GM23338 (cell line): ENCODE results near the gene MAPK4. TPM values are rescaled to one million over a fixed set of nuclear protein-coding genes. Genes with fewer than 3 reads are reported as not detected.

Source experiments
- ATAC-seq: fragments of 200-7000 bp; cut with Tn5 transposase; 3 replicates; pipeline ENCODE4 v1.9.1; 2020
- DNase-seq: peaks from one replicate; pipeline ENCODE4 v3.0.0-alpha.2; 2015; ENCODE audit warnings: low spot score
- H2AFZ ChIP-seq: fragments of 200-600 bp; sonication (generic); 2 replicates; pipeline ENCODE4 v1.8.0; 2016; ENCODE audit warnings: antibody characterized with exemption, mild to moderate bottlenecking, moderate library complexity
- H3F3A ChIP-seq: fragments of 200-600 bp; sonication (generic); replicated peaks from 2 replicates; pipeline ENCODE4 v1.8.0; 2017; ENCODE audit warnings: antibody characterized with exemption, mixed run types, low read depth
- H3K27ac ChIP-seq: fragments of 200-600 bp; sonication (generic); 2 replicates; pipeline ENCODE4 v1.6.1; 2016; ENCODE audit warnings: low read depth
- H3K27me3 ChIP-seq: fragments of 200-600 bp; sonication (generic); 2 replicates; pipeline ENCODE4 v1.8.0; 2016; ENCODE audit warnings: mild to moderate bottlenecking, mixed run types, moderate library complexity; ENCODE audit not compliant: insufficient read depth
- H3K36me3 ChIP-seq: fragments of 200-600 bp; sonication (generic); 2 replicates; pipeline ENCODE4 v1.8.0; 2016; ENCODE audit warnings: mild to moderate bottlenecking; ENCODE audit not compliant: insufficient read depth
- H3K4me1 ChIP-seq: fragments of 200-600 bp; sonication (generic); 2 replicates; pipeline ENCODE4 v1.8.0; 2016; ENCODE audit warnings: mild to moderate bottlenecking, moderate library complexity; ENCODE audit not compliant: insufficient read depth
- H3K4me2 ChIP-seq: fragments of 200-600 bp; sonication (generic); 2 replicates; pipeline ENCODE4 v1.7.1; 2017; ENCODE audit warnings: mixed run types
- H3K4me3 ChIP-seq: fragments of 200-600 bp; sonication (generic); 2 replicates; pipeline ENCODE4 v1.6.1; 2016; ENCODE audit warnings: mixed run types
- H3K79me2 ChIP-seq: fragments of 200-600 bp; sonication (generic); replicated peaks from 2 replicates; pipeline ENCODE4 v1.8.0; 2017; ENCODE audit warnings: mild to moderate bottlenecking; ENCODE audit not compliant: insufficient read depth
- H3K9me2 ChIP-seq: fragments of 200-600 bp; sonication (generic); 2 replicates; pipeline ENCODE4 v1.8.0; 2017; ENCODE audit not compliant: insufficient read depth
- H4K20me1 ChIP-seq: fragments of 200-600 bp; sonication (generic); replicated peaks from 2 replicates; pipeline ENCODE4 v1.8.0; 2017; ENCODE audit warnings: mild to moderate bottlenecking; ENCODE audit not compliant: insufficient read depth
- H3K27ac Mint-ChIP-seq: 2 replicates; pipeline ENCODE4 v1.8.0; 2020; ENCODE audit warnings: inconsistent platforms, mild to moderate bottlenecking, moderate library complexity, mixed read lengths
- H3K27me3 Mint-ChIP-seq: 3 replicates; pipeline ENCODE4 v1.8.0; 2022; ENCODE audit warnings: low read depth, mild to moderate bottlenecking, moderate library complexity, mixed read lengths, inconsistent platforms; ENCODE audit not compliant: insufficient read depth, poor library complexity
- H3K36me3 Mint-ChIP-seq: 3 replicates; pipeline ENCODE4 v1.8.0; 2021; ENCODE audit warnings: low read depth, mild to moderate bottlenecking, inconsistent platforms, moderate library complexity, mixed read lengths
- H3K4me1 Mint-ChIP-seq: 3 replicates; pipeline ENCODE4 v1.8.0; 2020; ENCODE audit warnings: mild to moderate bottlenecking, inconsistent platforms, mixed read lengths
- H3K4me3 Mint-ChIP-seq: 3 replicates; pipeline ENCODE4 v1.8.0; 2021; ENCODE audit warnings: moderate library complexity, mild to moderate bottlenecking, inconsistent platforms, mixed read lengths
- H3K9me3 Mint-ChIP-seq: 3 replicates; pipeline ENCODE4 v1.8.0; 2020; ENCODE audit warnings: moderate library complexity, mild to moderate bottlenecking, inconsistent platforms, mixed read lengths
- CTCF ChIP-seq, 2 experiments: fragments of 200-600 bp in 1 of 2; sonication (generic) in 1 of 2; conservative IDR thresholded peaks; 2 replicates each; pipeline versions ENCODE4 v1.5.1 to v1.6.1; 2016 to 2017; ENCODE audit warnings: antibody characterized with exemption in 2 of 2, low read depth in 2 of 2, mild to moderate bottlenecking in 2 of 2, moderate library complexity in 1 of 2
- ETS1 ChIP-seq: IDR thresholded peaks from 2 replicates; pipeline ENCODE4 v1.6.1; 2016; ENCODE audit warnings: antibody characterized with exemption
- EZH2 ChIP-seq: fragments of 200-600 bp; sonication (generic); IDR thresholded peaks from one replicate; pipeline ENCODE4 v1.8.0; 2017; ENCODE audit warnings: antibody characterized with exemption, mild to moderate bottlenecking, low read depth; ENCODE audit not compliant: unreplicated experiment
- EZH2phosphoT487 ChIP-seq: fragments of 200-600 bp; sonication (generic); IDR thresholded peaks from one replicate; pipeline ENCODE4 v1.8.1; 2018; ENCODE audit warnings: antibody characterized with exemption; ENCODE audit not compliant: unreplicated experiment
- JUNB ChIP-seq: IDR thresholded peaks from one replicate; pipeline ENCODE4 v1.6.1; 2016; ENCODE audit warnings: antibody characterized with exemption; ENCODE audit not compliant: unreplicated experiment
- NANOG ChIP-seq: IDR thresholded peaks from 2 replicates; pipeline ENCODE4 v1.6.1; 2016; ENCODE audit warnings: antibody characterized with exemption, borderline replicate concordance
- POLR2AphosphoS5 ChIP-seq: IDR thresholded peaks from 2 replicates; pipeline ENCODE4 v1.6.1; 2016; ENCODE audit warnings: antibody characterized with exemption, low read depth
- STAT1 ChIP-seq: IDR thresholded peaks from one replicate; pipeline ENCODE4 v1.6.1; 2016; ENCODE audit warnings: antibody characterized with exemption; ENCODE audit not compliant: unreplicated experiment
- ZNF331 ChIP-seq: fragments of 250-450 bp; sonication (Bioruptor Pico); IDR thresholded peaks from 2 replicates; pipeline ENCODE4 v1.5.0; 2020; ENCODE audit warnings: low read depth, mild to moderate bottlenecking, moderate library complexity
- polyA plus RNA-seq: library from polyadenylated mRNA; unstranded; fragments of >200 nt; fragmentation: Nextera tagmentation; extraction: Ambion mirVana; gene quantifications from 2 replicates; pipeline ENCODE4 v1.2.1, GENCODE V29; 2016
- total RNA-seq: library from RNA; depleted of rRNA; stranded (reverse); fragments of >200 nt; shearing (Covaris generic); gene quantifications from 2 replicates; pipeline ENCODE4 v1.2.3, GENCODE V29; 2014
- TF ChIP-seq, protein P1 (sequence below): fragments of 250-450 bp; sonication (Bioruptor Pico); IDR thresholded peaks from 2 replicates; pipeline ENCODE4 v1.5.0; 2020; ENCODE audit warnings: mild to moderate bottlenecking, moderate library complexity

The MAPK4 gene
- total and polyA plus RNA-seq, 2 experiments from 2014 or later, result 1.3 to 4.4 TPM

- H3K27me3 ChIP-seq, result no peaks in the 10 kb centered on the region
- no peaks in the 10 kb centered on the region for H3K79me2 ChIP-seq
- H2AFZ ChIP-seq, result no peak overlapping the region
- no peak overlapping the region for H3K4me2 ChIP-seq
- no peak for ATAC-seq
- no peaks in the 10 kb centered on the region for H3K36me3 ChIP-seq
- H3K36me3 Mint-ChIP-seq, result no peaks in the 10 kb centered on the region
- no peak overlapping the region for H3K27ac Mint-ChIP-seq
- no peaks in the 10 kb centered on the region for H3F3A ChIP-seq
- H3K27me3 Mint-ChIP-seq, result peaks cover 1% of the 10 kb centered on the region
- H3K9me3 Mint-ChIP-seq, result no peaks in the 10 kb centered on the region
- H3K4me3 ChIP-seq, result no peak overlapping the region
- no peak overlapping the region for H3K4me3 Mint-ChIP-seq
- no peak for TF ChIP-seq NANOG
- TF ChIP-seq EZH2phosphoT487, result no peak
- H3K27ac ChIP-seq, result no peak overlapping the region
- no peaks in the 10 kb centered on the region for H3K4me1 Mint-ChIP-seq
- H4K20me1 ChIP-seq, result no peaks in the 10 kb centered on the region
- no peaks in the 10 kb centered on the region; the same call in 1 of the 2 replicates for H3K4me1 ChIP-seq
- H3K9me2 ChIP-seq, result no peaks in the 10 kb centered on the region
- no peak for DNase-seq
These were observed 129.7 kb downstream of the MAPK4 start for GRCh38 chr18:50689578-50689977.

GRCh38 chr18:50694147-50694546 is 134.3 kb downstream of the MAPK4 start:
- Histone ChIP-seq H3K27me3 (no peaks in the 10 kb centered on the region), H3F3A (no peaks in the 10 kb centered on the region), H3K4me3 (no peak overlapping the region), H4K20me1 (no peaks in the 10 kb centered on the region), H3K27ac (no peak overlapping the region), H3K4me2 (no peak overlapping the region), H3K36me3 (no peaks in the 10 kb centered on the region), H3K4me1 (peaks cover 10% of the 10 kb centered on the region), H3K9me2 (no peaks in the 10 kb centered on the region), H3K79me2 (no peaks in the 10 kb centered on the region), H2AFZ (no peak overlapping the region)
- no peaks in the 10 kb centered on the region for H3K36me3 Mint-ChIP-seq
- H3K4me1 Mint-ChIP-seq, result peaks cover 16% of the 10 kb centered on the region
- peaks cover 4% of the 10 kb centered on the region for H3K27me3 Mint-ChIP-seq
- ATAC-seq, result no peak
- no peak for DNase-seq
- H3K9me3 Mint-ChIP-seq, result no peaks in the 10 kb centered on the region
- H3K27ac Mint-ChIP-seq, result no peak overlapping the region
- no peak overlapping the region for H3K4me3 Mint-ChIP-seq
- TF ChIP-seq EZH2phosphoT487, result no peak
- no peak for TF ChIP-seq CTCF (conservative IDR thresholded peaks at IDR 0.05; ENCODE audit: low read depth in 2 of 2)
- TF ChIP-seq ETS1, result no peak
- no peak for TF ChIP-seq POLR2AphosphoS5
- TF ChIP-seq, protein P1, sequence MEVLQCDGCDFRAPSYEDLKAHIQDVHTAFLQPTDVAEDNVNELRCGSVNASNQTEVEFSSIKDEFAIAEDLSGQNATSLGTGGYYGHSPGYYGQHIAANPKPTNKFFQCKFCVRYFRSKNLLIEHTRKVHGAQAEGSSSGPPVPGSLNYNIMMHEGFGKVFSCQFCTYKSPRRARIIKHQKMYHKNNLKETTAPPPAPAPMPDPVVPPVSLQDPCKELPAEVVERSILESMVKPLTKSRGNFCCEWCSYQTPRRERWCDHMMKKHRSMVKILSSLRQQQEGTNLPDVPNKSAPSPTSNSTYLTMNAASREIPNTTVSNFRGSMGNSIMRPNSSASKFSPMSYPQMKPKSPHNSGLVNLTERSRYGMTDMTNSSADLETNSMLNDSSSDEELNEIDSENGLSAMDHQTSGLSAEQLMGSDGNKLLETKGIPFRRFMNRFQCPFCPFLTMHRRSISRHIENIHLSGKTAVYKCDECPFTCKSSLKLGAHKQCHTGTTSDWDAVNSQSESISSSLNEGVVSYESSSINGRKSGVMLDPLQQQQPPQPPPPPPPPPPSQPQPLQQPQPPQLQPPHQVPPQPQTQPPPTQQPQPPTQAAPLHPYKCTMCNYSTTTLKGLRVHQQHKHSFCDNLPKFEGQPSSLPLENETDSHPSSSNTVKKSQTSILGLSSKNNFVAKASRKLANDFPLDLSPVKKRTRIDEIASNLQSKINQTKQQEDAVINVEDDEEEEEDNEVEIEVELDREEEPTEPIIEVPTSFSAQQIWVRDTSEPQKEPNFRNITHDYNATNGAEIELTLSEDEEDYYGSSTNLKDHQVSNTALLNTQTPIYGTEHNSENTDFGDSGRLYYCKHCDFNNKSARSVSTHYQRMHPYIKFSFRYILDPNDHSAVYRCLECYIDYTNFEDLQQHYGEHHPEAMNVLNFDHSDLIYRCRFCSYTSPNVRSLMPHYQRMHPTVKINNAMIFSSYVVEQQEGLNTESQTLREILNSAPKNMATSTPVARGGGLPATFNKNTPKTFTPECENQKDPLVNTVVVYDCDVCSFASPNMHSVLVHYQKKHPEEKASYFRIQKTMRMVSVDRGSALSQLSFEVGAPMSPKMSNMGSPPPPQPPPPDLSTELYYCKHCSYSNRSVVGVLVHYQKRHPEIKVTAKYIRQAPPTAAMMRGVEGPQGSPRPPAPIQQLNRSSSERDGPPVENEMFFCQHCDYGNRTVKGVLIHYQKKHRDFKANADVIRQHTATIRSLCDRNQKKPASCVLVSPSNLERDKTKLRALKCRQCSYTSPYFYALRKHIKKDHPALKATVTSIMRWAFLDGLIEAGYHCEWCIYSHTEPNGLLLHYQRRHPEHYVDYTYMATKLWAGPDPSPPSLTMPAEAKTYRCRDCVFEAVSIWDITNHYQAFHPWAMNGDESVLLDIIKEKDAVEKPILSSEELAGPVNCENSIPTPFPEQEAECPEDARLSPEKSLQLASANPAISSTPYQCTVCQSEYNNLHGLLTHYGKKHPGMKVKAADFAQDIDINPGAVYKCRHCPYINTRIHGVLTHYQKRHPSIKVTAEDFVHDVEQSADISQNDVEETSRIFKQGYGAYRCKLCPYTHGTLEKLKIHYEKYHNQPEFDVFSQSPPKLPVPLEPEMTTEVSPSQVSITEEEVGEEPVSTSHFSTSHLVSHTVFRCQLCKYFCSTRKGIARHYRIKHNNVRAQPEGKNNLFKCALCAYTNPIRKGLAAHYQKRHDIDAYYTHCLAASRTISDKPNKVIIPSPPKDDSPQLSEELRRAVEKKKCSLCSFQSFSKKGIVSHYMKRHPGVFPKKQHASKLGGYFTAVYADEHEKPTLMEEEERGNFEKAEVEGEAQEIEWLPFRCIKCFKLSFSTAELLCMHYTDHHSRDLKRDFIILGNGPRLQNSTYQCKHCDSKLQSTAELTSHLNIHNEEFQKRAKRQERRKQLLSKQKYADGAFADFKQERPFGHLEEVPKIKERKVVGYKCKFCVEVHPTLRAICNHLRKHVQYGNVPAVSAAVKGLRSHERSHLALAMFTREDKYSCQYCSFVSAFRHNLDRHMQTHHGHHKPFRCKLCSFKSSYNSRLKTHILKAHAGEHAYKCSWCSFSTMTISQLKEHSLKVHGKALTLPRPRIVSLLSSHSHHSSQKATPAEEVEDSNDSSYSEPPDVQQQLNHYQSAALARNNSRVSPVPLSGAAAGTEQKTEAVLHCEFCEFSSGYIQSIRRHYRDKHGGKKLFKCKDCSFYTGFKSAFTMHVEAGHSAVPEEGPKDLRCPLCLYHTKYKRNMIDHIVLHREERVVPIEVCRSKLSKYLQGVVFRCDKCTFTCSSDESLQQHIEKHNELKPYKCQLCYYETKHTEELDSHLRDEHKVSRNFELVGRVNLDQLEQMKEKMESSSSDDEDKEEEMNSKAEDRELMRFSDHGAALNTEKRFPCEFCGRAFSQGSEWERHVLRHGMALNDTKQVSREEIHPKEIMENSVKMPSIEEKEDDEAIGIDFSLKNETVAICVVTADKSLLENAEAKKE, result no peak
- no peak for TF ChIP-seq EZH2
- no peak for TF ChIP-seq JUNB
- no peak for TF ChIP-seq NANOG
- no peak for TF ChIP-seq ZNF331 (CRISPR knock-in tag)
- no peak for TF ChIP-seq STAT1
